Upper lobe of right lung (tissue), 1 donor: ENCODE data around the gene ZNF831. TPM values are rescaled to one million over a fixed set of nuclear protein-coding genes. Genes with fewer than 3 reads are reported as not detected.

ENCODE experiments used
- ATAC-seq: fragments of 200-7000 bp; cut with Tn5 transposase; one replicate; pipeline ENCODE4 v1.9.1; 2020; ENCODE audit warnings: mild to moderate bottlenecking, moderate library complexity
- DNase-seq: peaks from one replicate; pipeline ENCODE4 v3.0.0-alpha.2; 2020
- H3K27ac ChIP-seq: fragments of 200-600 bp; one replicate; pipeline ENCODE4 v1.8.0; 2022
- H3K27me3 ChIP-seq: fragments of 200-600 bp; one replicate; pipeline ENCODE4 v1.8.0; 2022; ENCODE audit warnings: mild to moderate bottlenecking
- H3K36me3 ChIP-seq: fragments of 200-600 bp; one replicate; pipeline ENCODE4 v1.8.0; 2022
- H3K4me1 ChIP-seq: fragments of 200-600 bp; one replicate; pipeline ENCODE4 v1.8.0; 2022
- H3K4me3 ChIP-seq: fragments of 200-600 bp; one replicate; pipeline ENCODE4 v1.8.0; 2022; ENCODE audit warnings: mild to moderate bottlenecking
- H3K9me3 ChIP-seq: fragments of 200-600 bp; one replicate; pipeline ENCODE4 v1.8.0; 2022
- CTCF ChIP-seq: fragments of 200-600 bp; IDR thresholded peaks from one replicate; pipeline ENCODE4 v1.8.0; 2022; ENCODE audit warnings: antibody characterized with exemption
- intact Hi-C: fragments of 100-400 bp; cut with DNase I; formaldehyde crosslinking; loops from one replicate; pipeline ENCODE4 v1.11.0; 2022
- total RNA-seq: library from RNA; stranded (reverse); fragmentation: NEBNext Ultra II Directional; extraction: Animal tissue kit (Norgen Biotek cat#: 25700); gene quantifications from one replicate; pipeline ENCODE4 v1.2.1, GENCODE V29; 2021
- donor health status: DM: no; HTN: yes; CAD: no; lungs with severe emphysema.

Gene ZNF831
- total RNA-seq, 1 donor from 2014 or later, result 1.0 TPM

- no peak for ATAC-seq
- H3K36me3 ChIP-seq, result no peaks in the 10 kb centered on the region
- no peak for DNase-seq
- no peaks in the 10 kb centered on the region for H3K9me3 ChIP-seq
- no peak overlapping the region for H3K4me3 ChIP-seq
- no peak overlapping the region for H3K27ac ChIP-seq
- intact Hi-C loops, result no loop called here
- no peak for TF ChIP-seq CTCF
- peaks cover 11% of the 10 kb centered on the region for H3K4me1 ChIP-seq
- H3K27me3 ChIP-seq, result no peaks in the 10 kb centered on the region
Observed at GRCh38 chr20:59154317-59155013, 9.2 kb upstream of the ZNF831 start.

- Histone ChIP-seq H3K27ac (no peak overlapping the region), H3K4me3 (no peak overlapping the region), H3K4me1 (peaks cover 10% of the 10 kb centered on the region), H3K27me3 (no peaks in the 10 kb centered on the region), H3K36me3 (no peaks in the 10 kb centered on the region), H3K9me3 (no peaks in the 10 kb centered on the region)
- TF ChIP-seq CTCF, result no peak
- intact Hi-C loops, result no loop called here
- no peak for DNase-seq
- no peak for ATAC-seq
Observed at GRCh38 chr20:59157064-59157463, 6.6 kb upstream of the ZNF831 start.

- TF ChIP-seq CTCF, result no peak
- peaks cover 6% of the 10 kb centered on the region for H3K4me1 ChIP-seq
- intact Hi-C loops, result no loop called here
- DNase-seq (no peak), ATAC-seq (no peak)
- no peaks in the 10 kb centered on the region for H3K27me3 ChIP-seq
- H3K36me3 ChIP-seq, result no peaks in the 10 kb centered on the region
- no peak overlapping the region for H3K27ac ChIP-seq
- no peaks in the 10 kb centered on the region for H3K9me3 ChIP-seq
- no peak overlapping the region for H3K4me3 ChIP-seq
Observed at GRCh38 chr20:59157531-59157930, 6.1 kb upstream of the ZNF831 start.

- Histone ChIP-seq H3K9me3 (no peaks in the 10 kb centered on the region), H3K4me1 (peaks cover under 1% of the 10 kb centered on the region), H3K27ac (no peak overlapping the region), H3K36me3 (no peaks in the 10 kb centered on the region), H3K27me3 (no peaks in the 10 kb centered on the region), H3K4me3 (no peak overlapping the region)
- DNase-seq (no peak), ATAC-seq (no peak)
- no peak for TF ChIP-seq CTCF
- intact Hi-C loops, result no loop called here
Observed at GRCh38 chr20:59157961-59158541, 5.6 kb upstream of the ZNF831 start.

DNA sequence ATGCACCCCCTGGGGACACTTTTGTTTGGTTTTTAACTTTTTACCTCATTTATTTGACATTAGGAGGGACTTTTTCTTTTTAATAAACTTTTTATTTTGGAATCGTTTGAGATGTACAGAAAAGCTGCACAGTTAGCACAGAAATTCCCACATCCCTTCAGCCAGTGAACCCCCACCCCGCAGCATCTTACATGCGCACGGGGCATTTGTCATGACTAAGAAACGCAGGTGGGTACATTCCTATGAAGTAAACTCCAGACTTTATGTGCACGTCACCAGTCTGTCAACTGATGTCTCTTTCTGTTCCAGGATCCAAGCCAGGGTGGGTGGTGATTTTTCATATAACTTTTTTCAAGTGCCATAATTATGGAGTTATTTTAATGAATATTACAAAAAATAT, 4.9 kb upstream of the ZNF831 start:
- H3K27ac ChIP-seq, result no peak overlapping the region
- H3K27me3 ChIP-seq, result no peaks in the 10 kb centered on the region
- ATAC-seq (no peak), DNase-seq (no peak)
- no peak for TF ChIP-seq CTCF
- no peaks in the 10 kb centered on the region for H3K36me3 ChIP-seq
- no peaks in the 10 kb centered on the region for H3K9me3 ChIP-seq
- intact Hi-C loops, result no loop called here
- no peaks in the 10 kb centered on the region for H3K4me1 ChIP-seq
- no peak overlapping the region for H3K4me3 ChIP-seq
